Left cardiac atrium (tissue), 4 donors: Measurements from ENCODE around the gene UPK3A. TPM values are rescaled to one million over a fixed set of nuclear protein-coding genes. Genes with fewer than 3 reads are reported as not detected.

ENCODE experiments used
- ATAC-seq, 2 donors: fragments of 200-7000 bp; cut with Tn5 transposase; one replicate each; pipeline ENCODE4 v1.9.1; 2020; ENCODE audit warnings: mild to moderate bottlenecking in 2 of 2, moderate library complexity in 2 of 2
- DNase-seq: peaks from one replicate; pipeline ENCODE4 v3.0.0-alpha.2; 2020
- intact Hi-C, 2 donors: fragments of 100-400 bp; cut with DNase I; formaldehyde crosslinking; loops; one replicate each; pipeline versions ENCODE4 v1.14.1 to v1.15.1; 2022 to 2023
- long read RNA-seq: library from polyadenylated mRNA; unstranded; transcript quantifications from one replicate; pipeline ENCODE4 v2.0.0, GENCODE V29; 2021
- total RNA-seq, 2 donors: library from RNA; stranded (reverse); fragmentation: NEBNext Ultra II Directional; extraction: Animal tissue kit (Norgen Biotek cat#: 25700); gene quantifications; one replicate each; pipeline ENCODE4 v1.2.1, GENCODE V29; 2021
- donor health status: DM: no; HTN: yes; CAD: no.
- donor health status: DM: no; HTN: yes; CAD: no; lungs with severe emphysema.
- donor health status: DM: yes; HTN: yes; CAD: no.
- donor health status: Dilated cardiomyopathy.

The UPK3A gene
- total RNA-seq: under 1 TPM in 1 of 2 donors, not detected in 1; 0.29 TPM
- long read RNA-seq: 0 reads

GRCh38 chr22:45284705-45285262, at the start of gene UPK3A:
Gene UPK3A, plus strand, starts transcription at chr22:45284949. Its CDS starts 65 bp downstream, at chr22:45285014.
- ATAC-seq (peak; percentile 92 to 95), DNase-seq (peak; percentile 71)
- intact Hi-C loops: no loop called here

DNA sequence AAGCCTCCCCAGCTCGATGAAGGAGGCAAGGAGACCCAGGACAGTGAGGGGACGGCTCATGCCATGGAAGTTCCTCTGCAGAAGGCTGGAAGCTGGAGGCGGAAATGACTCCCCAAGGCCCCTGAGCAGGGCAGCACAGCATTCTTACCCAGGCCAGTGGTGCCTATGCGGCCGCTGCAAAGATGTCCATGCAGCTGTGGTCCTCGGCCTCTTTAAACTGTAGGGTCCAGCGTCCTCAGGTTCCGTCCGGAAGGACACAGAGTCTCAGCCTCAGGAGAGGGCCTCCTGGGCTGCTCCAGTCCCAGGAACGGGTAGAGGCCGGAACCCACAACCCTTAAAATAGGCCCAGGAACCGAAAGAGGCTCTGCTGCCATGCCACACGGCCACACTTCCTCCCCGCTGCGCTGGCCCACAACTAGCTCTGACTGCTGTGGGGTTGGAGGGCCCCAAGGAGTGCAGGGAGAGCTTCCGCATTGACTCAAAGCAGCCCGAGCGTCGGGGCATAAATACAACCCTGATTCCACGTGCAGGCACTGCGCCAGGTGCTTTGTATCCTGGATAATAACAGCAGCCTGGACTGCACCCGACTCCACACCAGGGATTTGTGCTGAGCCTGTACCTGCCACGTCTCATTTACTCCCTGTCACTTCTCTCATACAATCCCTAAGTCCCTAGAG, 49.5 kb upstream of the UPK3A start:
- intact Hi-C loops: loop anchor here in 1 of 2 donors (5.0 kb wide), 1 partner anchor 68 kb away; no protein-coding TSS in a partner anchor
- DNase-seq (no peak), ATAC-seq (peak; percentile 48 to 56)

DNA sequence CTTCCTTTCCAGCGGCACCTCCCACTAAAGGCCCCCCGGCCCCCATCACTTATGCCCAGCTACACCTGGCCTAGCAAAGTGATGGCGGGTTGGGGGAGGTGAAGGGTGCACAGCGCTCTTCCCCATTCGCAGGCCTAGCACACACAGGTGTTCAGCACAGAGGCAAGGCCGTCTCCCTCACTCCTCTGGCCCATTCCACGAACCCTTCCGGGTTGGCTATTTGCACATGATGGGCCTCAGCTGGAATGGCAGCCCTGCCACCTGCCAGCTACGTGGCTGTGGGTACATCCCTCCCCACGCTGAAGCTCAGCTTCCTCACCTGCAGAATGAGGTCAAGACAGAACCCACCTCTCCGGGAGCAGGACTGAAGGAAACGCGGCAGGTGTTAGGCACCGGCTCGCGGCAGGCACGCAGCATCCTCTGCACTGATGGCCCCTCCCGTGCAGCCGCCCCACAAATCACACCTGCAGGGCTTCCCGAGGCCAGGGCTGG, 48.9 kb upstream of the UPK3A start:
- intact Hi-C loops: loop anchor here in 1 of 2 donors (5.0 kb wide), 1 partner anchor 69 kb away; no protein-coding TSS in a partner anchor
- no peak for ATAC-seq
- DNase-seq: no peak

DNA sequence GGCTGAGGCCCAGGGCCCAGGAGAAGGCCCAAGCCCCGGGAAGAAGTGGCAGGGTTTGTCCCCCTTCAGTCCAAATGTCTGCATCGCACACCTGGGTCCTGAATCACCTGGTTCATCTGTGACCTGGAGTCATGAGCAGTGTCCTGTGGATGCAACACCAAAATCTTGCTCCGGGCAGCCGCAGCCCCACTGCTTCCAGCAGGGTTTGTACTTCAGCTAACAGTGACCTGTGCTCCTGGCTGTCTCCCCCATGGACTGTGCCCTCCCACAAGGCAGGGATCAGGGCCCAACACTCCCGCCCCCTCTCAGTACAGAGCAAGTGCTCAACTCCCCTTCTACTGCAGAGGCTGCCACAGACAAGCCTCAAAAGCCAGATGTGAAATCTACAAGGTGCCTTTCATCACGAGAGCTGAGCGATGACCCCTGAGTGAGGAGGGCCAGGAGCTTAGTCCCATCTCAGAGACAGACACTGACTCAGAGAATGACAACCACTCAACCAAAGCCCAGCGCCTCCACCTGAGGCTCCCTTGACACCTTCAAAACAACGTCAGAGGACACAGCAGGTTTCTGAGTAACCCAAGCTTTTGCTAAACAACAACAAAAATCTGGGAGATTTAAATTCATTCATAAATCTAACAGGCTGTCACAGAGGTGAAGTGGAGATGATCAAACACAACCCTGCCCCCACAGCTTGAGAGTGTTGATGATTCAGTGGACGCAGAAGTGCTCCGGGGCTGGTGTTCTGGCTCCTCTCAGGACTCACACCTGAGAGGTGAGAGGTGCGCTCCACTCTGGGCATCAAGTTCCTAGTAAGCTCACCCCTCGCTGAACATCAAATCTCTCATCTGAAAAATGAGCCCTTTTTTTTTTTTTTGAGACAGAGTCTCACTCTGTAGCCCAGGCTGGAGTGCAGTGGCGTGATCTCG, 47.4 kb upstream of the UPK3A start:
- no peak for ATAC-seq
- no peak for DNase-seq
- intact Hi-C loops: loop anchor here in 1 of 2 donors (5.0 kb wide), 1 partner anchor 70 kb away; no protein-coding TSS in a partner anchor

GRCh38 chr22:45238076-45238956, 46.4 kb upstream of the UPK3A start:
- no peak for DNase-seq
- no peak for ATAC-seq
- intact Hi-C loops: loop anchor here in 1 of 2 donors (5.0 kb wide), 1 partner anchor 71 kb away; no protein-coding TSS in a partner anchor

DNA sequence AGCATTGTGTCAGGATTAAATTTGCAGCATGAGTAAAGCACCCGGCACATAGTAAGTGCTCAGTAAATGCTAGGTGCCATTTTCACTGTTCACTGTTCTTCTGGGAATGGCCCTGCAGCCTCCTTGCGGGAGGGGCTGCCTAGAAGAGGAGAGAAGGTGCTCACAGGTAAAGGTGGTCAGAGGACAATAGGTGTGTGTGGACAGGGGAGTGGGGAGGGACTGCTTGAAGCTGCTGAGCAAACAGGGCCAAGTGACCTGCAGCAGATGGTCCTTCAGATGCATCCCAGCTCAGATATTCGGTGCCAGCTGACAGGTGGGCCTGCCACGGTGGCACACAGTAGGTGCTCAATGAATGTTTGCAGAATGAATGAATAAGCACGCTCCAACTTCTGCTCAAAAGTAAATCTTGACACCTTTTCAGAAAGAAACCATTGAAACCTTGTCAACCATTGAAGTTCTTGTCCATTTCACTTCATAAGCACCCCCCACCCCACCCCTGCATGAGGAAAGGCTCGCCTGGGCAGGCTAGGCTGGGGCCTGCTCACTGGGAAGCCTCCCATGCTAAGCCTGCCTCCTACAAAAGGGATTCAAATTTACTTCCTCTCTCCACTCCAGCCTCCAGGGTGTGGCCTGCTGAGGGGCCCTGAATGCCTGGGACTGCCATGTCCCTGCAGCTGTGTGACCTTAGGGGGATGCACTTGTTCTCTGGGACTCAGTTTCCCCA, 45.6 kb upstream of the UPK3A start:
- ATAC-seq (peak in 1 of 2 donors; percentile 12), DNase-seq (no peak)
- intact Hi-C loops: loop anchor here in 1 of 2 donors (5.0 kb wide), 1 partner anchor 72 kb away; no protein-coding TSS in a partner anchor

GRCh38 chr22:45239681-45240051, 45.1 kb upstream of the UPK3A start:
- no peak for ATAC-seq
- intact Hi-C loops: loop anchor here in 1 of 2 donors (5.0 kb wide), 1 partner anchor 72 kb away; no protein-coding TSS in a partner anchor
- DNase-seq: no peak

DNA sequence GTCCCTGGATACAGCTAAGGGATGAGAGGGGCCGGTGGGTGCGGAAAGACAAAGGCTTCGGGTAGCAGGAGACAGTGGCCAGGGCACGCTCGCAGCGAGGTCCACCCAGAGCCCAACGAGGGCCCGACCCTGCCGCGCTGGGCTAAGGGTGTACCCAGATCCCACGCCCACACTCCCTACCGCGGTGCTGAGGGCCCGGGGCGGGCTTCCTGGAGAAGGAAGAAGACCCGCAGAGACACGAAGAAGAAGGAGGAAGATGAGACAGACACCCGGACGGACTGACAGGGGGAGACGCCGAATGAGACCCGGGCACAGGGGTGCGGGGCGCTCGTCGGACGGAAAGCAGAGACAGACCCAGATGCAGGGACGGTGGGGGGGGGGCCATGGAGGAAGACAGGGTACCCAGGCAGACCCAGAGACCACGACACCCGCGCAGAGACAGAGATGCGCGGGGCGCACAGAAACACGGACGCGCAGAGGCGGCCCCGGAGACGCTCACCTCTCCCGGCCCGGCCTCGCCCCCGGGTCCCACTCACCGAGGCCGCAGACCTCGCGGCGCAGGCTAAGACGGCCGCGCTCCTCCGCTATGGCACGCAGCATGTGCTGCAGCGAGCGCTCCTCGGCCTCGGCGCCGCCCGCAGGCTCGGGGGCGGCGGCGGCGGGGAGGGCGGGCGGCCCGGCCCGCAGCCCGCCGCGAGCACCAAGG, 44.5 kb upstream of the UPK3A start:
- DNase-seq (peak; percentile 40), ATAC-seq (peak; percentile 15 to 35)
- intact Hi-C loops: no loop called here

GRCh38 chr22:45240810-45241631, 43.7 kb upstream of the UPK3A start, which contains the start of gene KIAA0930:
Gene KIAA0930, minus strand, starts transcription at chr22:45240894. Its CDS starts 191 bp downstream, at chr22:45240703.
- DNase-seq: peak; percentile 87
- intact Hi-C loops: no loop called here
- ATAC-seq: peak; percentile 78 to 85

DNA sequence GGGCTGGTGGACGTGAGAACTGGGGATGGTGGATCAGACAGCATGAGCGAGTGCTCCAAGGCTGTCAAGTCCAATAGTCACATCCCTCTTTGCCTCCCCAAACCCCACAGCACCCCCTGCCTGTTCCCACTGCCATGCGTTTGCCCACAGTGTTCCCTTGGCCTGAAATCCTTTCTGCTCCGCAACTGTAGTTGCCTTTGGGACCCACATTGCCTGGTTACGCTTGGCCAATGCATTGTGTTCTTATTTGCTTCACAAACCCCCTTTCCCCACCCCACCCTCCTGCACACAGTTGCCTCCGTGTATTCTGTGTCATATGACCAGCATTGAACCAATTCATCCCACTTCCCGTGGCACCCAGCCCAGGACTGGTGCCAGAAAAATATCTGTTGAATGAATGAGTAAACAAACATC, 42.0 kb upstream of the UPK3A start:
- DNase-seq (no peak), ATAC-seq (no peak)
- intact Hi-C loops: no loop called here

DNA sequence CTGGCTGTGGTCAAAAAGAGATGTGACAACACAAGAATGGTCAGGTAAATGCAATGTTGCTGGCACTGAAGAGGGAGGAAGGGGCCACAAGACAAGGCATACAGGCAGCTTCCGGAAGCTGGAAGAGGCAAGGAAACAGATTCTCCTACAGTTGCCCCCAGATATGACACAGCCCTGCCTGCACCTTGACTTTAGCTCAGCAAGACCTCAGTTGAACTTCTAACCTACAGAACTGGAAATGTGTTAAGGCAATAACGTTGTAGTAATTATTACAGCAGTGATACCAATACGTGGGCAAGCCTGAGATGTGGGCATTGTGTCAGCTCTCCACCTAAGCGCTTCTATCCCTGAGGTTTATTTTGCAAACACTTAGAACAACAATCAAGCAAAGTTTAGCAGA, 39.8 kb upstream of the UPK3A start:
- ATAC-seq (no peak), DNase-seq (no peak)
- intact Hi-C loops: no loop called here

GRCh38 chr22:45246060-45246985, 38.4 kb upstream of the UPK3A start:
- DNase-seq: no peak
- intact Hi-C loops: no loop called here
- peak; percentile 20 to 82 for ATAC-seq

DNA sequence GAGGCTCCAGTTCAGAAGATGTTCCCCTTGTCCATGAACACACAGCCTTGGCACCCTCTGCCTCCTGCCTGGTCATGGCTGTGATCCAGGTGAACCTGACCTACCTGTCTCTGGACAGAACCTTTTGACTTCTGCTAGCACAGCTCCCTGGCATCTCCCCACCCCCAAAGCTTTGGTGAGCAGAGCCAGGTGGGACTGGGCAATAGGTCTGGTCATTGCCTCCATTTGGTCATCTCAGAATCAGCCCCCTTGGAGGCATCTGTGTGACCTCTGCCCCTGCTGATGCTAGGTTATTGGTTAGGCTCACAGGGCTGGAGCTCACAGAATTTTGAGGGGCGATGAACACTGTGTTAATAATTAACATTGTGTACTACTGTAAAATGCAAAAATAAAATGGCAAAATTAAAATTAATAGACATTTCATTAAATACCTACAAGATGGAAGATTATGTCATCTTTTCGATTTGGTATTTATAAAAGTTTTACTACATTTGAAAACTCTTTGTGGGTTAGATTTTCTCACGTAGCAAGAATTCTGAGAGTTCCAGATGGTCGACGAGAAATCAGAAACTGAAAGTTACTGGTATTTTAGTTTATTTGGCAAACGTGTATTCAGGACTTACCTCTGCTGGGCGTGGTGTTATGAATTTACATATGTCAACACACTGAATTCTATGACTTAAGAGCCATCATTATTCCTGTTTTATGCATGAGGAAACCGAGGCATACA, 35.8 kb upstream of the UPK3A start:
- ATAC-seq (no peak), DNase-seq (no peak)
- intact Hi-C loops: no loop called here

DNA sequence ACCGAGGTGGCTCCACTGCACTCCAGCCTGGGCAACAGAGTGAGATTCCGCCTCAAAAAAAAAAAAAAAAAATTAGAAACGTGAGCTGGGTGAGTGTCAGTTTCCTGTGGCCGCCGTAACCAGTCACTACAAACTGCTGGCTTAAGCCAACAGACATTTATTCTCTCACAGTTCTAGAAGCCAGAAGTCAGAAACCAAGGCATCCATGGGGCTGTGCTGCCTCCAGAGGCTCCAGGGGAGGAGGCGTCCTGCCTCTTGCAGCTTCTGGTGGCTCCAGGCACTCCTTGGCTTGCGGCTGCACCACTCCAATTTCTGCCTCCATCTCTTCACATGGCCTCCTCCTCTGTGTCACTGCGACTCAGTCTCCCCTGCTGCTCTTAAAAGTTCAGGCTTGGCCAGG, 32.9 kb upstream of the UPK3A start:
- DNase-seq (no peak), ATAC-seq (no peak)
- intact Hi-C loops: no loop called here
